Amygdala (tissue), 56 donors: ENCODE data around the gene CD37.
"Not testable (repeated sequence)": the region's sequence is repeated elsewhere in the genome, so short reads cannot be mapped to it uniquely, and the experiment has no call there.

Source experiments
- DNase-seq, 56 donors: peaks; one replicate each; lab custom pipeline; 2025; lab: John Stamatoyannopoulos, UW

Gene CD37

GRCh38 chr19:49327878-49328544 is 7.2 kb upstream of the CD37 start:
- DNase-seq, result no peak

DNA sequence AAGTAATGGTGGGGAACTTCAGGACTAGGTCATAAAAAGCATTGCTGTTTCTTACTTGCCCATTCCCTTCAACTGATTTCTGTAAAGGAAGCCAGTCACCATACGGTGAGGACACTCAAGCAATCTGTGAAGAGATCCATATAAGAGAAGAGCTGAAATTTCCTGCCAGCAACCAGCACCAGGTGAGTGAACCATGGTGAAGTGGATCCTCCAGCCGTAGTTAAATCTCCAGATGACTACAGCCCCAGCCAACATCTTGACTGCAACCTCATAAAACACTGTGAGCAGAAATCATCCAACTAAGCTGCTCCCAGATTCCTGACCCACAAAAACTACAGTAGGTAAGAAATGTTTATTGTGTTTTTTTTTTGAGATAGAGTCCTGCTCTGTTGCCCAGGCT is 6.5 kb upstream of the CD37 start:
- DNase-seq, result no peak

DNA sequence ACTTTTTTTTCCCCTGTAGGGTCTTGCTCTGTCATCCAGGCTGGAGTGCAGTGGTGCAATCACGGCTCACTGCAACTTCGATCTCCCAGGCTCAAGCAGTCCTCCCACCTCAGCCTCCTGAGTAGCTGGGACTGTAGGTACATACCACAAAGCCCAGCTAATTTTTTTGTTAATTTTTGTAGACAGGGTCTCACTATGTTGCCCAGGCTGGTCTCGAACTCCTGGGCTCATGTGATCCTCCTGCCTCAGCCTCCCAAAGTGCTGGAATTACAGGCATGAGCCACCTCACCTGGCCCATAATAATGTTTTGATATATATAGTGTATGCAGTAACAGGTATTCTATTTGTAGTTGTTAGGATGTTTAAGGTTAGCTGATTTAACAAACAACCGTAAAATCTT is 4.0 kb upstream of the CD37 start:
- not testable (repeated sequence) for DNase-seq

DNA sequence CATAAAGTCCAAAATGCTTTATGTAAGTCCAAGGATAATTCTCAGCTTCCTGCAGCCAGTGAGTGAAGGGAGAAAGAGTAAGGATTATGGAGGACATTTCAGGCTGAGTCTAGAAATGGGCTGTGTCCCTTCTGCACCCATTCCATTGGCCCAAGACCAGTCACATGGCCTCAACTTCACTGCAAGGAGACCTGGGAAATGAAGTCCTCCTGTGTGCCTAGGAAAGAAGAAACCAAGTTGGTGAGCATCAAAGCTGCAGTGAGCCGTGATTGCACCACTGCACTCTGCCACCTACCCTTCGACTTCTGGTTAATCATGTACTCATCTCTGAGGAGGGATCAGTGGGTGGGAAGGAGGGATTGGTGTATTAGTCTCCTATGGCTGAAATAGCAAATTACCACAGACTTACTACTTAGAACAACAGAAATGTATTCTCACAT is 3.6 kb upstream of the CD37 start:
- peak in 31 of 56 donors; percentile 8 to 70 (median 27) for DNase-seq

GRCh38 chr19:49332691-49333417 is 2.4 kb upstream of the CD37 start:
- not testable (repeated sequence) for DNase-seq

DNA sequence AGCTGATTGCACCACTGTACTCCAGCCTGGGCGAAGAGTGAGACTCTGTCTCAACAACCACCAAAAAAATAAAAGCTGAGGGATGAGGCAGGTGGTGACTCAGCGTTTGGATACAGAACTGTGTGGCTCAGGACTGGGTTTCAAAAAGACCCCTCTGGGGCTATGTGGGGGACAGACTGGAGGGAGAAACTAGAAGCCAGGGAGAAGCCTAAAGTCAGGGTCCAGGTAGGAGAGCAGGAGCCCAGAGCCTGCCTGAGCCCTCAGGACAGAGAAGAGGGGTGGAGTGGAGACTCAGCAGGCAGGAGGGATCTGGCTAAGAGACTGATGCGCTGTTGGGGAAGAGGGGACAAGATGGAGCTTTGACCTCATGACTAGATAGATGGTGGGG is 1.8 kb upstream of the CD37 start:
- no peak for DNase-seq

GRCh38 chr19:49333811-49334288 is 1.4 kb upstream of the CD37 start:
- DNase-seq, result peak in 1 of 56 donors; percentile 3

DNA sequence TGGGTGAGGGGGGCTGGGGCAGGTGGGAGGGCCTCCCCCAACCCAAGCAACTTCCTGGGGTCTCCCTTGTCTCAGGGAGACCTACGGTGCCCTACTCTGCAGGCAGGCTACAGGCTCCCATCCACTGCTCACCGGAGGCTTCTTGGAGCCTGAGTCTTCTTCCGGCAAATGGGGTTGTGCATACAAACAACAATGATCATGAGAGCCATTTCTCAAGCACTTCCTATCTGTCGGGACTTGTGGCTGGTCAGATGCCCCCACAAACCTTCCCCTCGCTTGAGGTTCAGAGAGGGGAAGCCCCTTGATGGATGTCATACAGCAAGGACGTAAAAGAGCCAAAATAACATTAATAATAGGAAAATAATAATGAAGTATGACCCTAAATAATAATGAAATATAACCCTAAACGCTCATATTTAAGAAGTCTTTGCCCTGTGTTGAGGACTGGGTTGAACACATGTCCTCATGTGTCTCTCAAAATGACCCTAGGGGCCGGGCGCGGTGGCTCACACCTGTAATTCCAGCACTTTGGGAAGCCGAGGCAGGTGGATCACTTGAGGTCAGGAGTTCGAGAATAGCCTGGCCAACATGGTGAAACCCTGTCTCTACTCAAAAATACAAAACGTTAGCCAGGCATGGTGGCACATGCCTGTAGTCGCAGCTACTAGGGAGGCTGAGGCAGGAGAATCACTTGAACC is 727 bp downstream of the CD37 start:
- no peak for DNase-seq

DNA sequence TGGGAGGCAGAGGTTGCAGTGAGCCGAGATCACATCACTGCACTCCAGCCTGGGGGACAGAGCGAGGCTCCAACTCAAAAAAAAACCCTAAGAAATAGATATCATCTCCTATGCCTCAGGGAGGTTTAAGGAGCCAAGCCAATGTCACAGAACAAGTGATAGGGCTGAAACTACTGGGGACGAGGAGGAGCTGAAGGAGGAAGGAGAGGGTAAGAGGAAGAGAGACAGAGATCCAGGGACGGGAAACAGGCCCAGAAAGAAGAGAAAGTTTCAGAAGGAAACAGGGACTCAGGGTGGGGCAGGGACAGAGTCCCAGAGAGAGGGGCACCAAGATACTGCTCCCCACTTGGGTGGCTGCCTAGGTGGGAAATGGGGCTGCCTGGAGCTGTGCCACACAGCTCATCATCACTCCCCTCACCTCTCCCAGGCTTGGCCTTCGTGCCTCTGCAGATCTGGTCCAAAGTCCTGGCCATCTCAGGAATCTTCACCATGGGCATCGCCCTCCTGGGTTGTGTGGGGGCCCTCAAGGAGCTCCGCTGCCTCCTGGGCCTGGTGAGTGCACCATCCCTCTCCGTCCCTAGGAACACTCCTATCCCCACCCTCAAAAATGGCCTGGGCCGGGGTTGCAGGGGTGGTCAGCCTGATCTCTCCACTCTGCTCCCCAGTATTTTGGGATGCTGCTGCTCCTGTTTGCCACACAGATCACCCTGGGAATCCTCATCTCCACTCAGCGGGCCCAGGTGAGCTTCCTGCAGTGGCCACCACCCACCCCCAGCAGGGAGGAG is 1.5 kb downstream of the CD37 start:
- DNase-seq, result no peak

- no peak for DNase-seq
These were observed 2.2 kb downstream of the CD37 start for GRCh38 chr19:49337267-49338022.

DNA sequence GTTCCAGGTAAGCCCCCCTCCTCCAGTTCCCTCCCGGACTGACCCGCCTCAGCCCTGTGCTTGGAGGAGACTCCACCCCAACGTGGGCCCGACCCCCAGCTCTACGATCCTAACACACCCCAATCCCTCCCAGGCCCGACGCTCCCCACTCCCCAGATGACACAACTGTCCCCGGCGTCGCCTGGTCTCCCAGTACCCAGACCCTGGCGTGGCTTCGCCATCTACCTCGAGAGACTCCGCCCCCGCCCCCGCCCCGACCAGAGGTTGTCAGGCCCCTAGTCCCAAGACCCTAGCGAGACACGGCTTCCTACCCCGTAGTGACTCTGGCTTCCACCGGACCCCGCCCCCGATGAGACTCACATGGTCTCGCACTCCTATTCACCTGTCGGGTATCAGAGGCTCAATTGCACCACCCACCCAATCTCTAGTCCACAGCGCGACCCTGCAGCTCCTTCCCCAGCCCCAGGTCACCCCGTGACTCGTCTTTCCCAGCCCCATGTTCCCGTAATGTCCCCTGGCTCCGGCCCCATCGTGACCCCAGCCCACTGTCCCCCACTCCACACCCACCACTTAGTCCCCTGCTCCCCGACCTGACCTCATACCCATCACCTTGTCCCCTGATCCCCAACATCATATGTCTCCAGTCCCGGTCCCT is 2.9 kb downstream of the CD37 start:
- peak in 1 of 56 donors; percentile 12 for DNase-seq

DNA sequence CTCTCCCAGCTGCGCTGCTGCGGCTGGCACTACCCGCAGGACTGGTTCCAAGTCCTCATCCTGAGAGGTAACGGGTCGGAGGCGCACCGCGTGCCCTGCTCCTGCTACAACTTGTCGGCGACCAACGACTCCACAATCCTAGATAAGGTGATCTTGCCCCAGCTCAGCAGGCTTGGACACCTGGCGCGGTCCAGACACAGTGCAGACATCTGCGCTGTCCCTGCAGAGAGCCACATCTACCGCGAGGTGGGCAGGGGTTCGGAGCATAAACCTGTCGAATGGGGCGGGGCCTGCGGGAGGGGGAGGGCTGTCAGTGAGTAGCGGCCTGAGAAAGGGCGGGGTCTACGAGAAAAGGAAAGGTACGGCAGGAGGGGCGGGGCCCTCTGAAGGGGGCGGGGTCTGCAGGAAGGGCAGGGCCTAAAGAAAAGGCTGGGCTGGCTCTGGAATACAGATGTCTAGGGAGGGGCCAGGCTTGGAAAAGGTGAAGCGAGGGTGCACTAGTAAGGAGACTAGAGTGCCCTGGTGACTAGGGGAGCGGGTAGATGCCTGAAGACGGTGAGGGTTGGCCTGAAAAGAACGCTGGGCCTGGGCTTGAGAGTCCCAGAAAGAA is 3.6 kb downstream of the CD37 start:
- DNase-seq, result peak in 12 of 56 donors; percentile 2 to 49 (median 28)

GRCh38 chr19:49339301-49340068 is 4.3 kb downstream of the CD37 start:
- DNase-seq, result peak in 52 of 56 donors; percentile 7 to 85 (median 68)

- DNase-seq, result peak in 8 of 56 donors; percentile 7 to 49 (median 20)
These were observed 5.1 kb downstream of the CD37 start for GRCh38 chr19:49340069-49340864.

DNA sequence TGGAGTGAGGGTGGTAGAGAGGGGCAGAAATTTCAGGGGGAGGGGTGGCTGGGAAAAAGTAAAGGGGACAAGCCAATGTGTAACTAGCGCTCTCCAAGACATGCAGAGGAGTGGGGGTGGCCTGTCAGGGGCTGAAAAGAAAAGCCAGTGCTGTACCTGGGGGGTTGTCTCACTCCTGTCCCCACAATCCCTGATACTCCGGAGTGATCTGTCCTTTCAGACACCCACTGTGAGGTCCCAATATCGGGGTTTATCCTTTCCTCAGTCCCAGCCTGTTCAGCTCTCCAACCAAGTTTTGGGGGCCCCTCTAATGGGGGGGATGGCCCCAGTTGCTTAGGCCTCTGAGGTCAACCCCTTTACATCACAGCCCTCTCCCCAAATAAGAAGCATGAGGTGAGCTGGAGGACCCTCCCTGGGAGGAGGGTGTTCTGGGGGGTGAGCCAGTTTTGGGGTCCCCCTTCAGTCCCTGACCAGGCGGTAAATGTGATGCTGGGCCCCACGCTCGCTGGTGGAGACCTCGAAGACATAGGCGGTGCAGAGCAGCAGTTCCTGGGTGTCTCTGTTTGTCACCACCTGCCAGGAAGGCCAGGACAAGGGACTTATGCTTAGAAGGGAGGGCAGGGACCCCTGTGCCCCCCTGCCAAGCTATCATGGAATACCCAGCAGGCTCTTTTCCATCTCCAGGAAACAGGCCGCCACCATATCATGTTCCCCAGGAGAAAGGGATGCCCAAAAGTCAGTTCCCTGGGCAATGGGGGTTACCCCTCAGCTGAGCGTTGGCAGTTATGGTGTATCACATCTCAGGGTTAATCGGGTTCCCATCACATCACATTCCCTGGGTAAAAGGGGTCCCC is 5.9 kb downstream of the CD37 start:
- no peak for DNase-seq

DNA sequence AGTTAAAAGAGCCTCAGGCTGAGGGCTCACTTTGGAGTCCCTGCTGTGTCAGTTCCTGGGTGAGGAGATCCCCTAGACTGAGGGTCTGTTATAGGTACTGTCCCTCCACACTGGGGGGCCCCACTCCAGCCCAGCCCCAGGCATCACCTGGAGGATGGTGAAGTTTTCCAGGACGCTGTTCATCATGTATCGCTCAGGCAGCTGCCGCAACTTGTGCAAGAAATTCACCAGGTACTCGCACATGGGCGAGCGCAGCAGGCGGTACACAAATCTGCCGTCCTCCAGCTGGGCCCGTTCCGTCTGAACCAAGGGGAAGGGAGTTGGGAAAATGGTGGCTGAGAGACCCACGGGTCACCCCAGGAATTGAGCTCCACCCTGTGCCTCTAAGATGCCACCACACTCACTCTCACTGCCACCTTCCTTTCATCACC is 7.1 kb downstream of the CD37 start:
- DNase-seq, result no peak
